Hippocampal formation (tissue), 2 donors: Measurements from ENCODE around the gene TMOD1.
A peak's percentile ranks its signal among the peaks of the same experiment; 100 is the strongest.
"Not testable (repeated sequence)": the region's sequence is repeated elsewhere in the genome, so short reads cannot be mapped to it uniquely, and the experiment has no call there.

Source experiments
- DNase-seq, 2 donors: peaks; one replicate each; lab custom pipeline; 2025; lab: John Stamatoyannopoulos, UW

Gene TMOD1

GRCh38 chr9:97598461-97599288 is 97.2 kb downstream of the TMOD1 start:
- peak; percentile 64 to 85 for DNase-seq

DNA sequence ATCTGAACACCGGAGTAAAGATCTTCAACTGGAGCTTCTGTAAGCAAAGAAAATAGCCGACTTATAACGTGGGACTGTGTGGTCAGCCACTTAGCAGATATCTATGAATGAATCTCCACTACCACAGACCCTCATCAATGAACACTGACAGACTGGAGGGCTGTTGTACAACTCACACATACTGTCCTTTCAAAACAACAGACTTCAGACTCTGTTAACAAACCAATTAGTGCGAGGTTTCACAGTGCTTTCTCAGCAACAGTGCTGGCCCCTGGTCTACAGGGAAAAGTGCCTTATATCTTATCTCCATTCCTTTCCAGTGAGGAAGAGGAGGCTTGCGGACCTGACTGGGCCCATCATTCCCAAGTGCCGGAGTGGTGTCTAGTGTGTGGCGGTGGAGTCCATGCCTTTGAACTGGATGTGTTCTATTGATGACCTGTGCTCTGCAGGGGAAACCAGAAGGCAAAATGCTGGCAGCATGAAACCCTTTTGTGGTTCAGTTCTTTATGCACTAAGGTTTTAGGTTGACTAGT is 97.9 kb downstream of the TMOD1 start:
- DNase-seq = no peak

DNA sequence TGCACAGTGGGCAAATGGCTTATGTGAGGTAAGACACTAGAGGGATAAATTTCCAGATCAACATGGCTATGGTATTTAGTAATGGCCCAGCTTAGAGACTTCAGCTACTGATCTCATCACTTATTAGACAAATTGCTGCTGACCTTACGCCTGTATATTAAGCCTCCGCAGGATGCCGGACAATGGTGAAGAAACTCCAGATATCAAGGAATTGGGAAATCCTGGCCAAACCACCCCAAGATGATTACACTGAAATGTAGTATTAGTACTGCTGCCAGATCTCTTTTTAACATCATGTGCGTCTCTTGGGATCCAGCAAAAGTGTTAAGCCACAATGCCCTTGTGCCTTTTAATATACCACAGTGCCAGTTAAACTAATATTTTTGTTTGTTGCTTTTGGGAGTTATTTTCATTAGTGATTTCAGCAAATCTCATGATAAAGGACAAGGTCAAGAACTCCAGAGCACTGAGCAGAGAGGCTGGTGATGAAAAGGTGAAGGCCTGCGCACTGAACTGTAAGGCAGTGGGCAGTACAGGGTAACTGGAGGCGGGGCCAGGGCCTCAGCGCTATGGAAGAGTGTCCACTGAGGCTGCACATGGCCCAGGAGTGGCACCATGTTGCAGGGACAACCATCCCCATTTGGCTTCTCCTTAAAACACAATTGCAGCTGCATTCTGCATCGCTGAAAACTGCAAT is 99.2 kb downstream of the TMOD1 start:
- no peak for DNase-seq

- no peak for DNase-seq
These were observed 99.9 kb downstream of the TMOD1 start for GRCh38 chr9:97601228-97601898.

DNA sequence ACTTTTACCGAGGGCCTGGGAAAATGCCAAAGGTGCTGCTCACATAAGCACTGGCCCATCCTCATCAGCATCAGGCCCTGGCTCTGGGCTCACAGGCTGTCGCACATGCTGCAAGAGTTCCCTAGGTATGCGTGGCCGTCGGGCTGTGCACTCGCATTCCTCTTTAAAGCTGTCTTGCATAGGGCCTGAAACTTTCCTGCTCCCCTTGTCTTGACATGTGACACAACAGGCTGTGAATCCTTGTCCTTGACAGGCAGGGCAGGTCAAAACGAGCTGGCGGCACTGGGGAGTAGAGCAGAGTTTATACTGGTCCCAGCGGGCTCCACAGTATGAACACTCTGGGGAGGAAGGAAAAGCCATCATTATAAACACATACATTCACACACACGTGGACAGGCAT is 101.0 kb downstream of the TMOD1 start:
- DNase-seq = no peak

GRCh38 chr9:97604901-97605645 is 103.6 kb downstream of the TMOD1 start:
- DNase-seq = no peak

DNA sequence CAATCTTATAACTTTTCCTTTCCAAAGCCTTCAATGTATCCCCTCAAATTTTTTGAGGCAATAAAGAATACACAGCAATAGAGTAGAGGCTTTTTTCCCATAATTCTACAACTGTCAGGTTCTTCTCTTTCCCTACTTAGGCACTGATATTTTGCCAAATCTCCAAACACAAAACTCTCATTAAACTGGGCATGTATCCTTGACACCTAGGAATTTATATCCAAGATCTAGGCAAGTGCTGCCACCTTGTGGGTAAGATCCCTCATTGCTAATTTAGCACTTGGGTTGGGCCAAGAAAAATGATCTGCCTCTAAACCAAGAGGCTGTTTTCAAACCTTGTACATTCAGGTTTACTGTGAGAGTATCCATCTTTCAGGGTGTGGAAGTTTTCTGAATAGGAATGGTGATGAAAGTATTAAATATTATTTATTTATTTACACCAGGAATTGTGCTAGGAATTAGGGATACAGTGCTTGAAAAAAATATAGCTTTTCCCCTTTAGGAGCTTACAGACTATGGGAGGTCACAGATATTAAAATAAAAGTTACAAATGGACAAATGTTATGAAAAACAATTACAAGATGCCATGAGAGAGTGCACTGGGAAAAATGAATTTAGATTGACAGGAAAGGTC is 114.1 kb downstream of the TMOD1 start:
- DNase-seq = peak; percentile 46 to 77

- no peak for DNase-seq
These were observed 116.5 kb downstream of the TMOD1 start for GRCh38 chr9:97617939-97618416.

DNA sequence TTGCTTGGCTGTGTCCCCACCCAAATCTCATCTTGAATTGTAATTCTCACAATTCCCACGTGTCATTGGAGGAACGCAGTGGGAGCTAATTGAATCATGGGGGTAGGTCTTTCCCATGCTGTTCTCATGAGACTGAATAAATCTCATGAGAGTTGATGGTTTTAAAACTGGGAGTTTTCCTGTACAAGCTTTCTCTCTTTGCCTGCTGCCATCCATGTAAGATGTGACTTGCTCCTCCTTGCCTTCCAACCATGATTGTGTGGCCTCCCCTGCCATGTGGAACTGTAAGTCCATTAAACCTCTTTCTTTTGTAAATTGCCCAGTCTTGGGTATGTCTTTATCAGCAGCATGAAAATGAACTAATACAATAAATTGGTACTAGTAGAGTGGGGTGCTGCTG is 118.6 kb downstream of the TMOD1 start:
- not testable (repeated sequence) for DNase-seq

- not testable (repeated sequence) for DNase-seq
These were observed 121.0 kb downstream of the TMOD1 start for GRCh38 chr9:97622483-97622882.

DNA sequence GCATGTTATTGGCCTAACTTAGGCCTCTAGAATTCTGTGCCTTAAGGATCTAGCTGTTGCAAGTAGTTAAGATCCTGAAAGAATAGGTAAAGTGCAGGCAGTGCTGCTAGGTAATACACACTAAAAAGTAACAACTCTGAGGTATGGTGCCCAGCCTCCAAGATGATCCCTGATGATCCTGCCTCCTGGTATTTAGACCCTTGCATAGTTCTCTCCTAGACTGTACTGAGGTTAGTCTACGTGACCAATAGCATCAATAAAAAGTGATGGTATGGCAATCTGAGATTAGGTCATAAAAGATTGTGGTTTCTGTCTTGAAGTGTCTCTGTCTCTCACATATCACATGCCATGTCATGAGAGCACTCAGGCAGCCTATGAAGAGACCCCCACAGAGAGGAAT is 122.5 kb downstream of the TMOD1 start:
- DNase-seq = no peak

- no peak for DNase-seq
These were observed 124.2 kb downstream of the TMOD1 start for GRCh38 chr9:97625620-97626019.

DNA sequence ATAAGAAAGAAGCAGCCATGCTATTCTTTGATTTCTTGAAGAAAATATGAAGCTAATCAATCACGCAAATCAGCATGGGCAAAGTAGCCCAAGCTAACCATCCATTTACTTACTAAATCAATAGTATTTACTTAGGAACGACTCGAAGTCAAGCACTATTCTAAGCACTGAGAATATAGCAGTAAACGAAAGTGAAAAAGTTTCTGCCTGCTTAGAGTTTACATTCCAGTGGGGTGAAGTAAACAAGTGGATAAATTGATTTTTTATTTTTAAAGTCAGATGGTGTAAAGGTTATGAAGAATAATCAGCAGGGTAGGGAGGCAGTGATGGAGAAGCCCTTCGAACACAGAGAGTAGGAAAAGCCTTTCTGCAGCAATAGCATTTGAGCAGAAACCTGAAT is 126.2 kb downstream of the TMOD1 start:
- no peak for DNase-seq

DNA sequence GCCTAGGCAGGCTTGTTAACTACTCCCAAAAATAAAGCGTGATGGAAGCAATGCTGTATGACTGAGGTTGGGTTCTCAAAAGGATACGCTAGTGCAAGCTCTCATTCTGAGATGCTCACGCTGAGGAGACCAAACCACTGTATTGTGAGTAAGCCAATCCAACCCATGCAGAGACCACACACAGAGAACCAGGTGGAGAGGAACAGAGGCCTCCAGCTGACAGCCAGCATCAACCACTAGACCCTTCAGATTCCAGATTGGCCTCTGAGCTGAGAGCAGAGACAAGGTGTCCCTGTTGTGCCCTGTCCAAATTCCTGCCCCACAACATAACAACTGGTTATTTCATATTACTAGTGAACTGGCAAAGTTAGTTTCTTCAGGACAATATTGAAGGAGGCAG is 127.2 kb downstream of the TMOD1 start:
- DNase-seq = no peak

GRCh38 chr9:97629156-97629555 is 127.7 kb downstream of the TMOD1 start:
- no peak for DNase-seq

- no peak for DNase-seq
These were observed 129.1 kb downstream of the TMOD1 start for GRCh38 chr9:97630591-97630990.

DNA sequence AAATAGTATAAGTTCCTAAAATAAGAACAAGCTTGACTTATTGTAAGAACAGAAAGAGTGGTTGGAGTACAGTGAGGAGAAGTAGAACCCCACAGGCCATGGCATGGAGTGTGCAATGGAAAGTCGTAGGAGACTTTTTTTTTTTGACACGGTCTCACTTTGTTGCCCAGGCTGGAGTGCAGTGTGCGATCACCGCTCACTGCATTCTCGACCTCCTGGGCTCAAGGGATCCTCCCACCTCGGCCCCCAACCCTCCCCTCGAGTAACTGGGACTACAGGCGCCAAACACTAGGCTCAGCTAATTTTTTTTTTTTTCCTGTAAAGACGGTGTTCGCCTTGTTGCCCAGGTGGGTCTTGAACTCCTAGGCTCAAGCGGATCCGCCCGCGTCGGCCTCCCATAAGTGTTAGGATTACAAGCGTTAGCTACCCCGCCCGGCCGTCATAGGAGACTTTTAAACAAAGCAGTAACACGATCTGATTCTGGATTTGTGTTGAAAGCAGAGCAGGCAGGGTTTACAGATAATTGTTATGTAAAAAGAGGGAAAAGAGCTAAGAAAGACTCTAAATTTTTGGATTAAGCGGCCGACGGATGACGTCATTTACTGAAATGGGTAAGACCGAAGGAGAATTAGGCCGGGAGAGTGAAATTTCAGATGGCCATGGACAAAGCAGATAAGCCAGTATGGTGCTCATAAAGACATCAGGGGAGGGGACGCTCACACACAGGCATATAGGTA is 130.9 kb downstream of the TMOD1 start:
- peak in 1 of 2 donors; percentile 75 for DNase-seq

DNA sequence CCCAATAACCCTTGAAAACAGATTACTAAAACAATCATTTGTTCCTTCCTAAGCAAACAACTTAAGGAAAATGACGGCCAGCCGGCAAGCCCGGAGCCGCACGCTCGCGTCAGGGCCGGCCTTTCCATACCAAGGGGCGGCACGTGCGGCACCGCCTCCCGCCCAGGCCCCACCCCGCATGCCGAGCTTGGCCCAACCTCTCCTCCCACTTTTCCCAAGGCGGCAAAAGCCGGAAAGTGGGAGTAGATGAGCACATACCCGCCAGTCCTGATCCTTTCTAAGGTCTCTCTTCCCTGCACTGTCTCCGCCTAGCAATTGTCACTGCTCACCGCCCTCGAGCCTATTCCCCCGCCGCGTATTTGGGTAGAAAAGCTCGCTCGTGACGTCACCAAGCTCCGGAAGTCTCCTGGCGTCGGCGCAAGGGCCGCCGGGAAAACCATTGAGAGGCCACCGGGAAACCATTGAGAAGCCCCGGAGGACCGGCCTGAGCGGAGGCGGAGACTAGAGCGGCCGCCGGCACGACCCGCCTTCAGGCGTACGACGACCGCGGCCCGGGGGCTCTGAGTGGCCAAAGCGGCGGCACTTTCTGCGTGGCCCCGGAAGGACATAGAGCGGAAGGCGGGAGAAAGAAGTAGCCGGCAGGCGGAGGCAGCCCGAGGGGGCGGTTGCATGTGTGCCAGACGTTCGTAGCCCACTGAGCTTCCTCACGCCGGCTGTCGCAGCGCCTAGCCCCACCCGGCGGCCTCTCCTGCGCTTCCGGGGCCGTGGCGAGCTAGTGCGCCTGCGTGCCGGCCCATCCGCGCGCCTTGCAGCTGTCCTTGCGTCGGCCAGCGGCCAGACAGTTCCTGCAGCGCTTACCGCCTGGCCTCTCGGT is 131.8 kb downstream of the TMOD1 start, which contains the start of the genes NCBP1 and TSTD2:
TSS of gene NCBP1 (plus strand) at position 837 of the 874 bp plus-strand sequence. CDS start 61 bp downstream, outside the sequence.
TSS of gene TSTD2 (minus strand) at position 384 of the 874 bp plus-strand sequence. CDS start 5,806 bp downstream, outside the sequence.
- DNase-seq = peak; percentile 95 to 98

DNA sequence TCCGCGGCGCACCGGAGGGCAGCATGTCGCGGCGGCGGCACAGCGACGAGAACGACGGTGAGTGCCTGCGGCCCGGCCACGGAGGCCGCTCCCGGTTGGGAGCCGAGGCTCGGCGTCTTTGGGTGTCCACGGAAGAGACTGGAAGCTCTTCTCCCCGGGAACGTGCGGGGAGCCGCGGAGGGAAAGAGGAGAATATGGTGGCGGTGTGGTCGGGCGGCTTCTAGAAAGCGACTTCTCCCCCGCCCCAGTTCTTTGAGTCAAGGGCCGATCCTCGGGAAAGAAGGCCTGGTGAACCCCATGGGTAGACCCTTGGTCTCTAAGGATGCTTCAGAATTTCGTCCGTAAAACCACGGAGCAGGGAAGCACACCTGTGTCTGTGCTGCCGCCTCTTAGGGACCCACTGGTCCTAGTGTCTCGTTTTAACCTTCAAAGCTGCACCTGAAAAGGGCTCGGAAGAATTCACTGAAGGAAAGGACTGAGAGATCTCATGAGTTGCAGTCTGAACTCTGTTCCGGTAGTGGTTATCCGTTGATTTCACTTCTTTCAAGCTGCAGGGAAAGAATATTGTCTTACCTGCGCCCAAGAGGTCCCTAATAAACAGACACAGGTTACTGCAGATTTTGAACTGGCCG is 132.5 kb downstream of the TMOD1 start:
- DNase-seq = no peak
